VCaP (cell line): ENCODE measurements around the gene LNPK.

Experiments
- H3K27ac ChIP-seq: fragments of 450-650 bp; 2 replicates; pipeline ENCODE4 v1.5.1; 2017
- TF ChIP-seq, protein P1 (sequence below): fragments of 450-650 bp; conservative IDR thresholded peaks from 2 replicates; pipeline ENCODE4 v1.5.1; 2017; ENCODE audit warnings: mild to moderate bottlenecking, moderate library complexity

The LNPK gene

DNA sequence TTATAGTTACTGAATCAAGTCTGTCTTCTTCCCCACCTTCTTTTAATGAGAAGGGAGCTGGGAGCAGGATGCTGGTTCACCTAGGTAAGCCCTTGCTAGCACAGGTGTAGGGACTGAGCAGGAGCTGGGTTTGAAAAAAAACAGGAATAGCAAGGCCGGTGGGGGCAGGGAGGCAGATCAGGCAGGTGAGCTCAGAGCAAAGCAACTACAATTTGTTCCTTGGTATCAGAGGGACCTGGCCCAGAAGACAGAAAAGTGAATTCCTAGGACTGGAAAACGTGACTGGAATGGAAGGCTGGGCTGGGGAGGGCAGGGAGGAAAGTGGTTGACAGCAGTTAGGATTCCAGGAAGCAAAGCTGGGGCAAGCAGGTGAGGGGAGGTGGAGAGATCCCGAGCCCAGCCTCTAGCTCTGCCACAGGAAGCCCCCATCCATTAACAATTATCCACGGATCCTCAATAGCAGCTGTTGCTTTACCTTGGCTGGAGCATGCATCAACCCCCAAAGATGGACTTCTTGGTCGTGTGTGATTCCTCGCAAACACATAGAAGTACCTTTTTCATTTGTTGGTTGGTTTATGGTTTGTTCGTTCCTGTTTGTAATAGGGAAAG lies 118.4 kb downstream of the LNPK start:
- no peak overlapping the region for H3K27ac ChIP-seq
- TF ChIP-seq, protein P1, sequence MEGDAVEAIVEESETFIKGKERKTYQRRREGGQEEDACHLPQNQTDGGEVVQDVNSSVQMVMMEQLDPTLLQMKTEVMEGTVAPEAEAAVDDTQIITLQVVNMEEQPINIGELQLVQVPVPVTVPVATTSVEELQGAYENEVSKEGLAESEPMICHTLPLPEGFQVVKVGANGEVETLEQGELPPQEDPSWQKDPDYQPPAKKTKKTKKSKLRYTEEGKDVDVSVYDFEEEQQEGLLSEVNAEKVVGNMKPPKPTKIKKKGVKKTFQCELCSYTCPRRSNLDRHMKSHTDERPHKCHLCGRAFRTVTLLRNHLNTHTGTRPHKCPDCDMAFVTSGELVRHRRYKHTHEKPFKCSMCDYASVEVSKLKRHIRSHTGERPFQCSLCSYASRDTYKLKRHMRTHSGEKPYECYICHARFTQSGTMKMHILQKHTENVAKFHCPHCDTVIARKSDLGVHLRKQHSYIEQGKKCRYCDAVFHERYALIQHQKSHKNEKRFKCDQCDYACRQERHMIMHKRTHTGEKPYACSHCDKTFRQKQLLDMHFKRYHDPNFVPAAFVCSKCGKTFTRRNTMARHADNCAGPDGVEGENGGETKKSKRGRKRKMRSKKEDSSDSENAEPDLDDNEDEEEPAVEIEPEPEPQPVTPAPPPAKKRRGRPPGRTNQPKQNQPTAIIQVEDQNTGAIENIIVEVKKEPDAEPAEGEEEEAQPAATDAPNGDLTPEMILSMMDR: no peak

DNA sequence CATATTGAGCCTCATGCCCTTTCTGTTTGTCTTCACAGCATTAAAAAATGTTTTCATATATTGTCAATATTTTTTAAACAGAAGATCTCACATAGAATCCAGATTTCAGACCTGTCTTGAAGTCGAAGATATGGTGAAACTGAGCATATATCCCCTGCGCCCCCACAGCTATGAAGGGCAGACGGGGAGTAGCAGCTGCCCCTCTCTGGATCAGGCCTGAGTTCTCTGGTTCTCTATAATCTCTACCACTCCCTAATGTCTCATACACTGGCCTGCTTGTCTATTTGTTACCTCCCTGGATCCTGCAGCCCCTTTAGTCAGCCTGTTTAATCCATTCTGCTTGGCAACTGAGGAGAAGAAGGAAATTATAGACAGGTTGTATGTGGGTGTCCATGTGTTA lies 122.4 kb downstream of the LNPK start:
- TF ChIP-seq, protein P1: no peak
- H3K27ac ChIP-seq: no peak overlapping the region

DNA sequence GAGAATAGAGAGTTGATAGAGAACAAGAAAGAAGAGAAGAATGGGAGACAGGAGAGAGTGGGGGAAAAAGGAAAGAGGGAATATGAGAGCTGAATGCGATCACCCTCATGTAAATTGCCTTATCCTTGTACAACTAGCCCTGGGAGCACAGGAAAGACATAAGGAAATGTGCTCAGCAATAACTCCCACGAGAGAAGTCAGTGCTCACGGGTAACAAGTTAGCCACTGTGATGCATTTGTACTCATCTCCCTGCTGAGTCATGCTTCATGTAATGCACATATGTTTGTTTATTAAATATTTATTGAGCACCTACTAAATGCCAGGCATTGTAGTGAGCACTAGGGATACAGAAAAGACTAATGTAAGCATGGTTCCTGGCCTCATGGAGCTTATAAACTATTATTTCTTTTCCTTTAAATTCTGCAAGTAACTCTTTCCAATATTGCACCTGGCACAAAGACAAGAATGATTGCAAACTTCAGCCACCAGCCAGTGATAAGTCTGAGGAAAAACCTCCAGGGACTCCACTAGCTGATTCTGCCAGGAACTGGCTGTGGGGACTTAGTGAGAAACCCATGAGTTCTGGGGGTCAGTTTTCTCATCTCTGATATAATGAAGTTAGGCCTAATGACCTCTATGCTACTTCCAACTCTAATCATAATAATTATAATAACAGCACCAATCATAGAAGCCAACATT lies 124.1 kb downstream of the LNPK start:
- TF ChIP-seq, protein P1: no peak
- no peak overlapping the region for H3K27ac ChIP-seq

DNA sequence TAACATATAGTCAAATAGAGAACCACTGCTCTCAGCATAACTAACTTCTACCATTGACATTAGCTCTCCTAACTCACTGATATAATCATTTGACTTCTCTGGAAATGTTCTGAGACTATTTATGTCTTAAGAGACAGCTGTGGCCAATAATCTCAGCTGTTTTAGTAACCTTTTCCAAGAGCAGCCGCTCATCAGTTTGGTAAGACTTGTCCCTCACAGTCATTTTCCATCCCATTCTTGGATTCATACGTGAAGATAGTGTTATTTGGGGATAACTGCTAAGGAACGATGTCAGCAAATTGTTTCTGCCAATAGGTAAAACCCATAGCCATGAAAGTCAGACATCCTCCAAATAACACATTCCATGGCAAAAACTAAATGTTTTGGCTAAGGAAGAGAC lies 127.8 kb downstream of the LNPK start:
- TF ChIP-seq, protein P1: no peak
- H3K27ac ChIP-seq: no peak overlapping the region
